GM12878 (cell line): ENCODE data around the gene PRSS56. TPM values are rescaled to one million over a fixed set of nuclear protein-coding genes. Genes with fewer than 3 reads are reported as not detected.

Source experiments
- ATAC-seq: fragments of 200-7000 bp; cut with Tn5 transposase; 3 replicates; pipeline ENCODE4 v1.9.1; 2020; ENCODE audit warnings: mild to moderate bottlenecking, moderate library complexity
- BruUV-seq: library from RNA; stranded (reverse); fragments of 400-500 nt; replicated peaks from 2 replicates; lab custom pipeline; 2021; lab: Mats Ljungman, UMichigan
- CTCF ChIA-PET: fragments of 300-600 bp; sonication (Branson Sonifier 250); formaldehyde crosslinking; extraction: SDS; loops from one replicate; lab custom pipeline; 2021; ENCODE audit warnings: inconsistent platforms; lab: Yijun Ruan, JAX
- POLR2A ChIA-PET: fragments of 350-600 bp; formaldehyde crosslinking; extraction: SDS; loops from one replicate; lab custom pipeline; 2021; ENCODE audit warnings: inconsistent platforms; lab: Charles Lee
- RAD21 ChIA-PET: fragments of 300-600 bp; sonication (Branson Sonifier 250); formaldehyde crosslinking; loops from one replicate; lab custom pipeline; 2023; ENCODE audit warnings: antibody characterized with exemption; ENCODE audit not compliant: unreplicated experiment; lab: Charles Lee
- SMC1A ChIA-PET: fragments of 300-600 bp; sonication (Branson Sonifier 250); formaldehyde crosslinking; loops from one replicate; lab custom pipeline; 2023; ENCODE audit not compliant: unreplicated experiment, uncharacterized antibody; lab: Charles Lee
- DNase-seq: peaks from one replicate; pipeline ENCODE4 v3.0.0-alpha.2; 2011; ENCODE audit warnings: low read depth, low spot score
- FAIRE-seq: peaks from 3 replicates; lab custom pipeline; 2011; peaks lifted over from hg19 to GRCh38; lab: Jason Lieb, UNC
- H2AFZ ChIP-seq: 2 replicates; pipeline ENCODE4 v1.6.0; 2011; ENCODE audit warnings: low read depth, low read length, control low read depth; ENCODE audit not compliant: control insufficient read depth
- H3K27ac ChIP-seq: 2 replicates; pipeline ENCODE4 v1.5.1; 2011; ENCODE audit warnings: control low read depth; ENCODE audit not compliant: control insufficient read depth, insufficient read depth
- H3K27me3 ChIP-seq, 2 experiments: replicated peaks in 1 of 2; 2 replicates each; pipeline versions ENCODE4 v1.6.0 to v1.6.1; 2011; ENCODE audit warnings: low read length in 1 of 2; ENCODE audit not compliant: control insufficient read depth in 2 of 2, insufficient read depth in 2 of 2
- H3K36me3 ChIP-seq, 2 experiments: 2 replicates each; pipeline ENCODE4 v1.5.1; 2011; ENCODE audit warnings: low read length in 1 of 2; ENCODE audit not compliant: control insufficient read depth in 2 of 2, insufficient read depth in 2 of 2
- H3K4me1 ChIP-seq: 2 replicates; pipeline ENCODE4 v1.6.1; 2011; ENCODE audit warnings: mild to moderate bottlenecking, low read length, moderate library complexity, mixed read lengths; ENCODE audit not compliant: control insufficient read depth, insufficient read depth
- H3K4me2 ChIP-seq: 2 replicates; pipeline ENCODE4 v1.6.0; 2011; ENCODE audit warnings: control low read depth; ENCODE audit not compliant: control insufficient read depth, insufficient read depth
- H3K4me3 ChIP-seq: fragments of 200-600 bp; sonication (generic); 2 replicates; pipeline ENCODE4 v1.5.1; 2016
- H3K79me2 ChIP-seq: 2 replicates; pipeline ENCODE4 v1.6.0; 2011; ENCODE audit warnings: low read length; ENCODE audit not compliant: control insufficient read depth, insufficient read depth
- H3K9ac ChIP-seq: 2 replicates; pipeline ENCODE4 v1.8.0; 2011; ENCODE audit warnings: low read length, control low read depth, mixed read lengths; ENCODE audit not compliant: control insufficient read depth, insufficient read depth
- H3K9me3 ChIP-seq: replicated peaks from 3 replicates; pipeline ENCODE4 v1.5.1; 2011; ENCODE audit warnings: mild to moderate bottlenecking, low read length; ENCODE audit not compliant: control insufficient read depth, insufficient read depth
- H4K20me1 ChIP-seq: 2 replicates; pipeline ENCODE4 v1.6.0; 2011; ENCODE audit not compliant: control insufficient read depth, insufficient read depth
- ASH2L ChIP-seq: fragments of 300-600, 200-600 bp; sonication (generic); IDR thresholded peaks from 2 replicates; pipeline ENCODE4 v1.6.1; 2017; ENCODE audit warnings: low read depth, mild to moderate bottlenecking, borderline replicate concordance
- ATF7 ChIP-seq: fragments of 450-650 bp; IDR thresholded peaks from 2 replicates; pipeline ENCODE4 v1.6.1; 2016; ENCODE audit warnings: low read depth, mild to moderate bottlenecking
- BHLHE40 ChIP-seq, 2 experiments: fragments of 450-650 bp in 1 of 2; IDR thresholded peaks; 2 replicates each; pipeline ENCODE4 v1.6.1; 2011 to 2017; ENCODE audit warnings: low read depth in 2 of 2, borderline replicate concordance in 1 of 2, improper control_type of control experiment in 1 of 2, low read length in 1 of 2, mild to moderate bottlenecking in 1 of 2
- EZH2 ChIP-seq: IDR thresholded peaks from 2 replicates; pipeline ENCODE4 v1.6.1; 2012; ENCODE audit warnings: low read depth, mild to moderate bottlenecking, control low read depth, inconsistent platforms, low read length, borderline replicate concordance; ENCODE audit not compliant: control insufficient read depth
- GATAD2B ChIP-seq: fragments of 450-650 bp; conservative IDR thresholded peaks from 2 replicates; pipeline ENCODE4 v1.6.1; 2017; ENCODE audit warnings: low read depth, mild to moderate bottlenecking, moderate library complexity
- MEF2A ChIP-seq: IDR thresholded peaks from 2 replicates; pipeline ENCODE4 v1.6.1; 2011; ENCODE audit warnings: low read depth, mild to moderate bottlenecking, low read length, moderate library complexity; ENCODE audit not compliant: insufficient read depth
- PAX8 ChIP-seq: fragments of 450-650 bp; IDR thresholded peaks from 2 replicates; pipeline ENCODE4 v1.6.1; 2017; ENCODE audit warnings: mild to moderate bottlenecking, moderate library complexity
- POU2F2 ChIP-seq: IDR thresholded peaks from 3 replicates; pipeline ENCODE4 v1.6.1; 2011; ENCODE audit warnings: low read depth, mild to moderate bottlenecking, low read length, borderline replicate concordance
- RB1 ChIP-seq: fragments of 450-650 bp; formaldehyde crosslinking; IDR thresholded peaks from 2 replicates; pipeline ENCODE4 v1.6.1; 2017; ENCODE audit warnings: mild to moderate bottlenecking, borderline replicate concordance
- SRF ChIP-seq, 2 experiments: IDR thresholded peaks; 2 replicates each; pipeline ENCODE4 v1.6.1; 2011; ENCODE audit warnings: low read depth in 2 of 2, low read length in 2 of 2, mild to moderate bottlenecking in 1 of 2, moderate library complexity in 1 of 2
- TCF12 ChIP-seq: IDR thresholded peaks from 2 replicates; pipeline ENCODE4 v1.6.1; 2011; ENCODE audit warnings: low read depth, mild to moderate bottlenecking, low read length
- ZBED1 ChIP-seq: IDR thresholded peaks from 2 replicates; pipeline ENCODE4 v1.6.1; 2016; ENCODE audit warnings: borderline replicate concordance
- ZZZ3 ChIP-seq: IDR thresholded peaks from 2 replicates; pipeline ENCODE4 v1.6.1; 2011; ENCODE audit warnings: low read depth; ENCODE audit not compliant: control insufficient read depth, insufficient read length
- WGBS: methylation state at CpG from one replicate; pipeline ENCODE4 v1.1.6; 2016; ENCODE audit warnings: low lambda C conversion rate; ENCODE audit not compliant: insufficient replicate concordance, insufficient coverage; ENCODE audit errors: missing lambda C conversion rate; 5-methylcytosine and 5-hydroxymethylcytosine counted together
- in situ Hi-C: fragments of 300-500 bp; cut with MboI; formaldehyde crosslinking; loops from 9 replicates; pipeline ENCODE4 v1.14.3; 2018; ENCODE audit warnings: mixed read lengths
- intact Hi-C: fragments of 100-400 bp; cut with micrococcal nuclease; formaldehyde crosslinking; loops from one replicate; pipeline ENCODE4 v1.14.2; 2022; ENCODE audit not compliant: unreplicated experiment
- polyA plus RNA-seq, 11 experiments: library from polyadenylated mRNA; depleted of rRNA in 4 of 11; unstranded in 6 of 11; stranded (reverse) in 5 of 11; fragments of >200 nt; fragmentation: Nextera tagmentation in 4 of 11; fragmentation: Illumina TruSeq in 1 of 11; extraction: Ambion mirVana in 4 of 11; extraction: Trizol in 1 of 11; gene quantifications; 1 replicate in 1 of 11; 2 replicates in 10 of 11; pipeline versions ENCODE4 v1.2.1 to v1.2.3, GENCODE V29; 2011 to 2016; ENCODE audit warnings: inconsistent platforms in 2 of 11, missing spikeins in 2 of 11, low read depth in 1 of 11
- total RNA-seq, 4 experiments: library from RNA; depleted of rRNA in 3 of 4; stranded (reverse); fragments of >200 nt in 3 of 4; fragmentation: Illumina TruSeq in 1 of 4; extraction: Trizol in 1 of 4; gene quantifications; 2 replicates each; pipeline versions ENCODE4 v1.2.1 to v1.2.3, GENCODE V29; 2013 to 2021
- TF ChIP-seq, protein P1 (sequence below): fragments of 450-650 bp; conservative IDR thresholded peaks from 2 replicates; pipeline ENCODE4 v1.6.1; 2017; ENCODE audit warnings: mild to moderate bottlenecking, moderate library complexity
- TF ChIP-seq, protein P2 (sequence below): fragments of 450-650 bp; IDR thresholded peaks from 2 replicates; pipeline ENCODE4 v1.6.1; 2017; ENCODE audit warnings: borderline replicate concordance

PRSS56 gene
- total and polyA plus RNA-seq, 10 of the 15 experiments (the other 5 are each of a cell fraction or from before 2014, with no cell fraction given), result not detected

DNA sequence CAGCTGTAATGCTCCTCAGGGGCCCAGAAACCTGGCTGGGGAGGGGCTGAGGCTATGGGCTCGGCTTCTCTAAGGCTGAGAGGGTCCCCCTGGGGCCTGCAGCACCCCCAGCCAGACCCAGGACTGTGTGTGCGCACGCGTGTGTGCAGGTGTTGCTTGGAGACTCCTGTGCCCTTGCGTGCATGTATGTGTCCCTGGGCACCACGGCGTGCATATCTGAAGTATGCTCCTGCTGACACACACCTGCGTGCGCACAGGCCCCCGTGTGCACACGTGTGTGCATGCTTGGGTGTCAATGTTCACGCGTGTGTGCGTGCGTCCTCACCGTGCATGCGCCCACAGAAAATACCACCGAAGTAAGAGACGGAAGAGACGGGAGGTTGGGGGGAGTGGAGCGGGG is 17.7 kb upstream of the PRSS56 start:
- FAIRE-seq (no peak), ATAC-seq (no peak), DNase-seq (no peak)
- ChIA-PET SMC1A (no interaction called here), POLR2A (no interaction called here), RAD21 (no interaction called here), CTCF (no interaction called here)
- no peaks in the 10 kb centered on the region for H3K36me3 ChIP-seq
- no peaks in the 10 kb centered on the region for H3K4me1 ChIP-seq
- H3K79me2 ChIP-seq, result no peaks in the 10 kb centered on the region
- no peaks in the 10 kb centered on the region for H3K9me3 ChIP-seq
- in situ Hi-C loops, result no loop called here
- no TSS peak for BruUV-seq
- H3K27ac ChIP-seq, result no peak overlapping the region
- H3K9ac ChIP-seq, result no peak overlapping the region
- peaks cover 5 to 12% of the 10 kb centered on the region in 2 experiments for H3K27me3 ChIP-seq
- no peak for TF ChIP-seq MEF2A
- TF ChIP-seq EZH2, result no peak
- TF ChIP-seq POU2F2, result no peak
- TF ChIP-seq, protein P1, sequence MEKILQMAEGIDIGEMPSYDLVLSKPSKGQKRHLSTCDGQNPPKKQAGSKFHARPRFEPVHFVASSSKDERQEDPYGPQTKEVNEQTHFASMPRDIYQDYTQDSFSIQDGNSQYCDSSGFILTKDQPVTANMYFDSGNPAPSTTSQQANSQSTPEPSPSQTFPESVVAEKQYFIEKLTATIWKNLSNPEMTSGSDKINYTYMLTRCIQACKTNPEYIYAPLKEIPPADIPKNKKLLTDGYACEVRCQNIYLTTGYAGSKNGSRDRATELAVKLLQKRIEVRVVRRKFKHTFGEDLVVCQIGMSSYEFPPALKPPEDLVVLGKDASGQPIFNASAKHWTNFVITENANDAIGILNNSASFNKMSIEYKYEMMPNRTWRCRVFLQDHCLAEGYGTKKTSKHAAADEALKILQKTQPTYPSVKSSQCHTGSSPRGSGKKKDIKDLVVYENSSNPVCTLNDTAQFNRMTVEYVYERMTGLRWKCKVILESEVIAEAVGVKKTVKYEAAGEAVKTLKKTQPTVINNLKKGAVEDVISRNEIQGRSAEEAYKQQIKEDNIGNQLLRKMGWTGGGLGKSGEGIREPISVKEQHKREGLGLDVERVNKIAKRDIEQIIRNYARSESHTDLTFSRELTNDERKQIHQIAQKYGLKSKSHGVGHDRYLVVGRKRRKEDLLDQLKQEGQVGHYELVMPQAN, result no peak
- TF ChIP-seq PAX8, result no peak
- TF ChIP-seq BHLHE40 (IDR thresholded peaks at IDR 0.05; ENCODE audit: borderline replicate concordance in 1 of 2, low read depth in 2 of 2, low read length in 1 of 2), result no peak
- no peak for TF ChIP-seq TCF12
- TF ChIP-seq ASH2L, result no peak
- TF ChIP-seq, protein P2, sequence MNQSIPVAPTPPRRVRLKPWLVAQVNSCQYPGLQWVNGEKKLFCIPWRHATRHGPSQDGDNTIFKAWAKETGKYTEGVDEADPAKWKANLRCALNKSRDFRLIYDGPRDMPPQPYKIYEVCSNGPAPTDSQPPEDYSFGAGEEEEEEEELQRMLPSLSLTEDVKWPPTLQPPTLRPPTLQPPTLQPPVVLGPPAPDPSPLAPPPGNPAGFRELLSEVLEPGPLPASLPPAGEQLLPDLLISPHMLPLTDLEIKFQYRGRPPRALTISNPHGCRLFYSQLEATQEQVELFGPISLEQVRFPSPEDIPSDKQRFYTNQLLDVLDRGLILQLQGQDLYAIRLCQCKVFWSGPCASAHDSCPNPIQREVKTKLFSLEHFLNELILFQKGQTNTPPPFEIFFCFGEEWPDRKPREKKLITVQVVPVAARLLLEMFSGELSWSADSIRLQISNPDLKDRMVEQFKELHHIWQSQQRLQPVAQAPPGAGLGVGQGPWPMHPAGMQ, result no peak
- TF ChIP-seq ATF7, result no peak
- TF ChIP-seq ZBED1, result no peak
- TF ChIP-seq RB1, result no peak
- no peak for TF ChIP-seq GATAD2B
- TF ChIP-seq ZZZ3, result no peak
- no peak for TF ChIP-seq SRF (IDR thresholded peaks at IDR 0.05; ENCODE audit: low read depth in 2 of 2, low read length in 2 of 2)
- intact Hi-C loops, result no loop called here
- 9% methylated on average over 17 of the region's 21 CpGs for WGBS
- no peak overlapping the region for H3K4me3 ChIP-seq
- no peaks in the 10 kb centered on the region for H4K20me1 ChIP-seq
- no peak overlapping the region for H3K4me2 ChIP-seq
- H2AFZ ChIP-seq, result no peak overlapping the region
